Measurements from ENCODE around the gene SLC44A1.

The SLC44A1 gene

GRCh38 chr9:105223544-105224140 lies 20.8 kb upstream of the SLC44A1 start:
- Histone ChIP-seq H2AK5ac (ENCODE audit: low read depth, low read length) (no peak overlapping the region), H3K4me1 (ENCODE audit: control insufficient read depth in 2 of 2, insufficient read depth in 1 of 2, low read depth in 1 of 2, low read length in 2 of 2) (no peaks in the 10 kb centered on the region), H2BK12ac (ENCODE audit: low read length) (no peak overlapping the region), H3K79me1 (ENCODE audit: low read depth, low read length) (no peaks in the 10 kb centered on the region), H3K14ac (ENCODE audit: low read length) (no peak overlapping the region), H4K8ac (ENCODE audit: low read depth, low read length) (no peak overlapping the region), H2AFZ (ENCODE audit: low read length) (no peak overlapping the region), H2BK5ac (ENCODE audit: low read length) (no peak overlapping the region), H4K91ac (ENCODE audit: low read depth, low read length, poor library complexity) (no peak overlapping the region), H3K23ac (ENCODE audit: low read depth, low read length, poor library complexity) (no peak overlapping the region), H3K18ac (ENCODE audit: low read length) (no peak overlapping the region), H3K4me2 (ENCODE audit: insufficient read depth, low read length, poor library complexity, severe bottlenecking) (no peak overlapping the region), H3K36me3 (replicated peaks in 1 of 2; ENCODE audit: control insufficient read depth in 2 of 2, insufficient read depth in 2 of 2, low read length in 2 of 2) (no peaks in the 10 kb centered on the region), H2BK120ac (ENCODE audit: low read depth, low read length) (no peak overlapping the region), H3K4ac (ENCODE audit: low read length) (no peak overlapping the region), H3K27me3 (ENCODE audit: control insufficient read depth in 3 of 3, insufficient read depth in 3 of 3, low read depth in 1 of 3, low read length in 3 of 3) (no peaks in the 10 kb centered on the region), H2BK15ac (ENCODE audit: low read length) (no peak overlapping the region), H3K27ac (replicated peaks; ENCODE audit: low read length) (no peak overlapping the region), H3K4me3 (ENCODE audit: low read length in 2 of 2) (no peak overlapping the region), H3K9ac (ENCODE audit: low read depth, low read length, poor library complexity) (no peak overlapping the region), H3K9me3 (replicated peaks in 1 of 2; ENCODE audit: control insufficient read depth in 2 of 2, insufficient read depth in 1 of 2, low read depth in 1 of 2, low read length in 2 of 2) (peaks cover 4 to 11% of the 10 kb centered on the region in 2 donors)
- no CpG with 5 or more reads among the region's 2 CpGs for WGBS, 2 donors (ENCODE audit: extremely low coverage in 2 of 2, insufficient read length in 2 of 2, insufficient replicate concordance in 1 of 2)
- DNase-seq (ENCODE audit: low spot score), result no peak

- Histone ChIP-seq H3K9me3 (replicated peaks in 1 of 2; ENCODE audit: control insufficient read depth in 2 of 2, insufficient read depth in 1 of 2, low read depth in 1 of 2, low read length in 2 of 2) (peaks cover 4 to 11% of the 10 kb centered on the region in 2 donors), H2AK5ac (ENCODE audit: low read depth, low read length) (no peak overlapping the region)
- DNase-seq (ENCODE audit: low spot score), result no peak
Measured at GRCh38 chr9:105226055-105226454, 18.4 kb upstream of the SLC44A1 start.

DNA sequence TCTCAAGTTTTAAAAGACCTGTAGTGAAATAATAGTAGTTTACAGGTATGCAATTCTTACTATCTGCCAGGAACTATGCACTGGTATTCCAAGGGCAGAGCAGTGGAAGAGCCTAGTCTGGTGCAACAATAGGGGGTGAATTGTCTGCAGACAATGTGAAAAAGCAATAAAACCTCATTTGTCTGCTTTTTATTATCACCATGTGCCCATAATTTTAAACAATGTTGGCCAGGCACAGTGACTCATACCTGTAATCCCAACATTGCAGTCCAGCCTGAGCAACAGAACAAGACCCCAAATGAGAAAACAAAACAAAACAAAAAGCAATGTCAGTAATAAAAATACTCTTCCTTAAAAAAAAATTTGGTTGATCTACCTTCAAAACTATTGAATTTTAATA lies 12.2 kb upstream of the SLC44A1 start:
- Histone ChIP-seq H2BK5ac (ENCODE audit: low read length) (no peak overlapping the region), H3K9ac (ENCODE audit: low read depth, low read length, poor library complexity) (no peak overlapping the region), H2AFZ (ENCODE audit: low read length) (no peak overlapping the region), H3K9me3 (replicated peaks in 1 of 2; ENCODE audit: control insufficient read depth in 2 of 2, insufficient read depth in 1 of 2, low read depth in 1 of 2, low read length in 2 of 2) (no peaks in the 10 kb centered on the region), H2AK5ac (ENCODE audit: low read depth, low read length) (no peak overlapping the region), H3K14ac (ENCODE audit: low read length) (no peak overlapping the region), H2BK120ac (ENCODE audit: low read depth, low read length) (no peak overlapping the region), H2BK12ac (ENCODE audit: low read length) (no peak overlapping the region), H3K4me3 (ENCODE audit: low read length in 2 of 2) (no peak overlapping the region), H3K27ac (replicated peaks; ENCODE audit: low read length) (no peak overlapping the region), H3K23ac (ENCODE audit: low read depth, low read length, poor library complexity) (no peak overlapping the region), H4K91ac (ENCODE audit: low read depth, low read length, poor library complexity) (no peak overlapping the region), H3K36me3 (replicated peaks in 1 of 2; ENCODE audit: control insufficient read depth in 2 of 2, insufficient read depth in 2 of 2, low read length in 2 of 2) (no peaks in the 10 kb centered on the region), H3K79me1 (ENCODE audit: low read depth, low read length) (no peaks in the 10 kb centered on the region), H3K18ac (ENCODE audit: low read length) (no peak overlapping the region), H4K8ac (ENCODE audit: low read depth, low read length) (no peak overlapping the region), H3K4me1 (ENCODE audit: control insufficient read depth in 2 of 2, insufficient read depth in 1 of 2, low read depth in 1 of 2, low read length in 2 of 2) (no peaks in the 10 kb centered on the region), H3K4ac (ENCODE audit: low read length) (no peak overlapping the region), H3K27me3 (ENCODE audit: control insufficient read depth in 3 of 3, insufficient read depth in 3 of 3, low read depth in 1 of 3, low read length in 3 of 3) (peaks cover 0 to 3% (median 0%) of the 10 kb centered on the region in 3 experiments), H3K4me2 (ENCODE audit: insufficient read depth, low read length, poor library complexity, severe bottlenecking) (no peak overlapping the region), H2BK15ac (ENCODE audit: low read length) (no peak overlapping the region)
- no peak for DNase-seq (ENCODE audit: low spot score)

More at GRCh38 chr9:105226055-105226454, 18.4 kb upstream of the SLC44A1 start:
- Histone ChIP-seq H2BK5ac (ENCODE audit: low read length) (no peak overlapping the region), H3K4me2 (ENCODE audit: insufficient read depth, low read length, poor library complexity, severe bottlenecking) (no peak overlapping the region), H3K4me1 (ENCODE audit: control insufficient read depth in 2 of 2, insufficient read depth in 1 of 2, low read depth in 1 of 2, low read length in 2 of 2) (no peaks in the 10 kb centered on the region), H3K18ac (ENCODE audit: low read length) (no peak overlapping the region), H3K36me3 (replicated peaks in 1 of 2; ENCODE audit: control insufficient read depth in 2 of 2, insufficient read depth in 2 of 2, low read length in 2 of 2) (no peaks in the 10 kb centered on the region), H4K91ac (ENCODE audit: low read depth, low read length, poor library complexity) (no peak overlapping the region), H4K8ac (ENCODE audit: low read depth, low read length) (no peak overlapping the region), H3K27me3 (ENCODE audit: control insufficient read depth in 3 of 3, insufficient read depth in 3 of 3, low read depth in 1 of 3, low read length in 3 of 3) (no peaks in the 10 kb centered on the region), H3K27ac (replicated peaks; ENCODE audit: low read length) (no peak overlapping the region), H3K4ac (ENCODE audit: low read length) (no peak overlapping the region), H3K4me3 (ENCODE audit: low read length in 2 of 2) (no peak overlapping the region), H2BK120ac (ENCODE audit: low read depth, low read length) (no peak overlapping the region), H3K23ac (ENCODE audit: low read depth, low read length, poor library complexity) (no peak overlapping the region), H3K9ac (ENCODE audit: low read depth, low read length, poor library complexity) (no peak overlapping the region), H2BK15ac (ENCODE audit: low read length) (no peak overlapping the region), H3K14ac (ENCODE audit: low read length) (no peak overlapping the region), H3K79me1 (ENCODE audit: low read depth, low read length) (no peaks in the 10 kb centered on the region), H2AFZ (ENCODE audit: low read length) (no peak overlapping the region), H2BK12ac (ENCODE audit: low read length) (no peak overlapping the region)

DNA sequence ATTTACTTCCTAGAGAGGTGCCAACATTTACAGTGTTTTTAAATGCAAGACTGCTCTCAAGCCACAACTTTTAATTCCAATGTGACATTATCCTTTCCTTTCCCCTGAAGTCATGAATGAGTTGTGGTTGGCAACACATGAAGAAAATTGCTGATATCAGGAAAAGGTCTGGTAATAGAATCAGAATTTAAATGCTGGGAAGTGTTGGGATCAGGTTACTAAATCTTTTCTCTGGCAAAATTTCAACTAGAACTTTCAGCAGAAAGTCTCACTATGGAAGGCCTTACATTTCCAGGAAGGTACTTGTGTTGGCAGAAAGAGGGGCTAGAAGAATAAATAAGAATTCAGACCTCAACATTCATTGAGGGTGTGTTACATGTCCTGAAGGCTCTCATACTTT lies 10.6 kb upstream of the SLC44A1 start:
- H4K91ac ChIP-seq (ENCODE audit: low read depth, low read length, poor library complexity), result no peak overlapping the region
- no peak overlapping the region for H2AFZ ChIP-seq (ENCODE audit: low read length)
- H3K9me3 ChIP-seq (replicated peaks in 1 of 2; ENCODE audit: control insufficient read depth in 2 of 2, insufficient read depth in 1 of 2, low read depth in 1 of 2, low read length in 2 of 2), result no peaks in the 10 kb centered on the region
- no peak overlapping the region for H3K9ac ChIP-seq (ENCODE audit: low read depth, low read length, poor library complexity)
- no peaks in the 10 kb centered on the region for H3K4me1 ChIP-seq (ENCODE audit: control insufficient read depth in 2 of 2, insufficient read depth in 1 of 2, low read depth in 1 of 2, low read length in 2 of 2)
- H2BK5ac ChIP-seq (ENCODE audit: low read length), result no peak overlapping the region
- no peak overlapping the region for H3K4me2 ChIP-seq (ENCODE audit: insufficient read depth, low read length, poor library complexity, severe bottlenecking)
- peaks cover 0 to 3% (median 0%) of the 10 kb centered on the region in 3 experiments for H3K27me3 ChIP-seq (ENCODE audit: control insufficient read depth in 3 of 3, insufficient read depth in 3 of 3, low read depth in 1 of 3, low read length in 3 of 3)
- no peak overlapping the region for H3K4me3 ChIP-seq (ENCODE audit: low read length in 2 of 2)
- H3K27ac ChIP-seq (replicated peaks; ENCODE audit: low read length), result no peak overlapping the region
- no peak overlapping the region for H2BK120ac ChIP-seq (ENCODE audit: low read depth, low read length)
- H2BK15ac ChIP-seq (ENCODE audit: low read length), result no peak overlapping the region
- H3K79me1 ChIP-seq (ENCODE audit: low read depth, low read length), result no peaks in the 10 kb centered on the region
- H3K18ac ChIP-seq (ENCODE audit: low read length), result no peak overlapping the region
- no peak overlapping the region for H3K23ac ChIP-seq (ENCODE audit: low read depth, low read length, poor library complexity)
- no peak overlapping the region for H4K8ac ChIP-seq (ENCODE audit: low read depth, low read length)
- no peak overlapping the region for H3K4ac ChIP-seq (ENCODE audit: low read length)
- no peak overlapping the region for H2BK12ac ChIP-seq (ENCODE audit: low read length)
- H3K36me3 ChIP-seq (replicated peaks in 1 of 2; ENCODE audit: control insufficient read depth in 2 of 2, insufficient read depth in 2 of 2, low read length in 2 of 2), result no peaks in the 10 kb centered on the region
- no peak for DNase-seq (ENCODE audit: low spot score)
- no peak overlapping the region for H2AK5ac ChIP-seq (ENCODE audit: low read depth, low read length)
- no peak overlapping the region for H3K14ac ChIP-seq (ENCODE audit: low read length)
